Measurements from ENCODE around the gene PIGM. TPM values are rescaled to one million over a fixed set of nuclear protein-coding genes. Genes with fewer than 3 reads are reported as not detected.

Gene PIGM
- total RNA-seq, 1 experiment from 2014 or later = 4.4 TPM

GRCh38 chr1:159979257-159979656 lies 52.5 kb downstream of the PIGM start:
- POLR2A ChIA-PET = no interaction called here
- no peaks in the 10 kb centered on the region for H3K36me3 Mint-ChIP-seq
- H3K27ac Mint-ChIP-seq = no peak overlapping the region
- no peak overlapping the region for H3K4me3 Mint-ChIP-seq
- H3K4me1 Mint-ChIP-seq = no peaks in the 10 kb centered on the region; the same call in 1 of the 2 replicates
- ATAC-seq (no peak), DNase-seq (ENCODE audit: low spot score) (no peak)
- TF ChIP-seq CREB1 (CRISPR knock-in tag; IDR thresholded peaks at IDR 0.05) (no peak), ZNF425 (CRISPR knock-in tag; conservative IDR thresholded peaks at IDR 0.05) (no peak), STAT6 (CRISPR knock-in tag; conservative IDR thresholded peaks at IDR 0.05; ENCODE audit: low read depth) (no peak), AFF4 (CRISPR knock-in tag; IDR thresholded peaks at IDR 0.05; ENCODE audit: borderline replicate concordance) (no peak), SP1 (CRISPR knock-in tag; conservative IDR thresholded peaks at IDR 0.05) (no peak), SMAD3 (CRISPR knock-in tag; IDR thresholded peaks at IDR 0.05; ENCODE audit: borderline replicate concordance) (no peak), ZNF416 (CRISPR knock-in tag; IDR thresholded peaks at IDR 0.05) (no peak), ATF1 (CRISPR knock-in tag; IDR thresholded peaks at IDR 0.05) (no peak), MLX (CRISPR knock-in tag; IDR thresholded peaks at IDR 0.05) (no peak), ZBTB43 (CRISPR knock-in tag; IDR thresholded peaks at IDR 0.05) (no peak), AR (CRISPR knock-in tag; IDR thresholded peaks at IDR 0.05) (no peak), JUN (CRISPR knock-in tag; IDR thresholded peaks at IDR 0.05) (no peak), ZSCAN18 (CRISPR knock-in tag; IDR thresholded peaks at IDR 0.05) (no peak), HMGA2 (CRISPR knock-in tag; IDR thresholded peaks at IDR 0.05) (no peak), NR3C1 (CRISPR knock-in tag; conservative IDR thresholded peaks at IDR 0.05; ENCODE audit: low read depth) (no peak), GTF2I (CRISPR knock-in tag; conservative IDR thresholded peaks at IDR 0.05) (no peak), E2F1 (CRISPR knock-in tag; IDR thresholded peaks at IDR 0.05) (no peak), NFATC4 (CRISPR knock-in tag; IDR thresholded peaks at IDR 0.05) (no peak), ZNF512 (CRISPR knock-in tag; IDR thresholded peaks at IDR 0.05; ENCODE audit: borderline replicate concordance) (no peak)
- CTCF ChIA-PET = interaction anchor here (0.6 to 1.5 kb wide), 2 partner anchors 26 to 29 kb away, joined by 3 to 5 read pairs; no protein-coding TSS in a partner anchor
- peaks cover 9% of the 10 kb centered on the region; the same call in 1 of the 2 replicates for H3K27me3 Mint-ChIP-seq (ENCODE audit: low read depth)
- H3K9me3 Mint-ChIP-seq = no peaks in the 10 kb centered on the region
